Measurements from ENCODE around the gene APCDD1L.

The APCDD1L gene

DNA sequence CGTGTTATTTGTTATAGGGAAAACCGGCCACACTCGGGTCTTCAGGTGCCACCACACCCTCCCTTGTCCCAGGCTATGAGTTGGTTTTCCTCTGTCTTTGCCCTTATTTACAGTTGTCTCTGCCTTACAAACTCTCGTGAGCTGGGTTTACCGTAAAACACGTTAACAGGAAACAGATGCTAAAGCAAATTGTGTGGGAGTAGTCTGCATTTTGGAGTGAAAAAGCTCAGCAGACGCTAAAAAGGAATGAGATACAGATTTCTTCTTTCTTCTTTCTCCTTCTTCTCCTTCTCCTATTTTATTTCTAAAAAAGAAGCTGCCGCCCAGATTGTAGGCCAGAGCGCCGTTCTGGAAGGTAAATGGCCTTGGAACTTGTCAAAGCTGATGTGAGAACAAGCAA is 51.9 kb downstream of the APCDD1L start:
- no peak for DNase-seq

DNA sequence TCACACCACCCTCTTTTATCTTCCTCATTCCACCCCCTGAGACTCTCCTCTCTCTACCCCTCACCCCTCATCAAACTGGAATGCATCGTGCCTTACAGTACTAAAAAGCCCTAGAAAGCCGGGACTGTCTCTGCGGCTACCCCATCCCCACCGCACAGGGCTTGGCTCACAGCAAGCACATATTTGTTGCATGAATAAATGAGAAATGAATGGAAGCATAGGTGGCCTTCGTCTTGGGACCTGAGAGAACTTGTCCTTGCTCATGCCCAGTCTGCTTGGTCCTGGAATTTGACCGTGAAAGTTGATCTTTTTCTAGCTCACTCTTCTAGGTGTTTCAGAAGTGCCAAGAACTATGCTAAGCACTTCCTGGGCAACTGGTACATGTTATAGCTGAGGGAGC is 53.3 kb downstream of the APCDD1L start:
- no peak for DNase-seq

DNA sequence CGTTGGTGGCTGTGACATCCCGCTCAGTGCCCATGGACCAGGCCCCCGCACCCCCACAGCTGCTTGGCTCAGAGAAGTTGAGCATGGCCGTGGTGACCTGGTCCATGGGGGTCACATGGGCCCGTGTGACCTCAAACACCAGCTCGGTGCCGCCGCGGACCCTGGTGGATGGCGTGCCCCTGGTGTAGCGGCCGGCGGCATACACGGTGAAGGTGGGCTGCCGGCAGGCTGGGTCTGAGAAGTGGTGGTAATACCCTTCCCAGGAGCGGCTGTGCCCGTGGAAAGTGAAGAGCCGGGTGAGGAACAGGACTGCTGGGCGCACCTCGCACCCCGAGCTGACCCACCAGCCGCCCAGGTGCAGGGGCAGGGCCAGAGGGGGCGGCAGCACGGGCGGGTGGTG is 54.1 kb downstream of the APCDD1L start:
- no peak for DNase-seq

DNA sequence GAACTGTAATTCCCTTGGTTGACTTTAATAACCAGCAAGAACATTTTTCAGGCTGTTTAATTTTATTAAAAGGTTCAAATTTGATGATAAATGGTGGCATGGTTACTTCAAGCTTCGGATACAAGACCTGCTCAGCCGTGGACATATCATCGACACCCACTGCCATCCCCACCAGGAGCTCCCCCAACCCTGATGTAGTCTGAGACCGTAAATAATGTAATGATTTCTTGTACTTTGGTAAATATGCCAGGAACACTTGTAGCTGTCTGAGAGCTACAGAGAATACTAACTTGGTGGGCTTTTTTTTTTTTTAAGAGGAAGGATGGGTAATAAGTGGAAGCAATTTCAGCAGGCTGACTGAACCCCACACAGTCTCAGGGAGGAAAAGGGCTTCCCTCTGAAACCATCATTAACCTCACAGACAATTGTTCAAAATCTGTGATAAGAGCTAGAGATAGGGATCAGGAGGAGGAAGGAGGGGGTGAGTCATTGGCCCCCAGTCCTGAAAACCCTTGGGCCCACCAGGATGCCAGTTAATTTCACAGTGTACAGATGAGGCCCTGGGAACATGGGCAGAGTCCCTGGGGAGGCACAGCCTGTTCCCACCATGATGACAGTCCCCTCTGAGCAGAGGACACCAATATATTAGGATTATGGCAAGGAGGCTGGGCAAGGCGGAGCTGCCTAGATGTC is 56.0 kb downstream of the APCDD1L start:
- no peak for DNase-seq

DNA sequence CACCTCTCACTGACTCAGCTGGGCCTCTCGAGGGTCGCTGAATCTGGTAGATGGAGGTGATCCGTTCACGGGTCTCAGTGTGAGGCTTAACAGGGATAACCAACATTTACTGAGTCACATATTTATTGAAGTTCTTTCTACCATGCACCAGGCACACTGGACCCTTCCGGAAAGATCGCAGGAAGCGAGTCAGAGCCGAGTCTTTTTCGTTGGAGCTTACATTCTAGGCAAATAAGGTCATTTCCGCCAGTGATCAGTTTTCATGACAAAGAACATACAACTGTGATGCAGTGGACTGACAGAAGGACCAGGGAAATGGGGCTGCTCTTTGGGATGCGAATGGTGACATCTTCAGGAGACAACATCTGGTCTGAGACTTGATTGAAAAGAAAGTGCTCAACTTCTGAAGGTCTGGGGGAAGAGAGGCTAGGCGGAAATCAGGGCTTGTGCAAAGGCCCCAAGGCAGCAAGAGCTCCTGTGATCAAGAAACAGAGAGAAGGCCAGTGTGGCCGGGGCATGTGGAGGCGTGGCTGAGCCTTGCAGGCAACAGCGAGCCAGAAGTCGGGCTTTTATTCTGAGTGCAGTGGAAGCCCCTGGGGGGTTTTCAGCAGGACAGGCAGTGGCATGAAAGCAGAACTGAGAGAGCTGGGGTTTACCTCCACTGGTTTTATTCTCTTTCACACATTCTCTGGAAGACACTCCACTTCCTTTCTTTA is 56.7 kb downstream of the APCDD1L start:
- DNase-seq, result no peak

DNA sequence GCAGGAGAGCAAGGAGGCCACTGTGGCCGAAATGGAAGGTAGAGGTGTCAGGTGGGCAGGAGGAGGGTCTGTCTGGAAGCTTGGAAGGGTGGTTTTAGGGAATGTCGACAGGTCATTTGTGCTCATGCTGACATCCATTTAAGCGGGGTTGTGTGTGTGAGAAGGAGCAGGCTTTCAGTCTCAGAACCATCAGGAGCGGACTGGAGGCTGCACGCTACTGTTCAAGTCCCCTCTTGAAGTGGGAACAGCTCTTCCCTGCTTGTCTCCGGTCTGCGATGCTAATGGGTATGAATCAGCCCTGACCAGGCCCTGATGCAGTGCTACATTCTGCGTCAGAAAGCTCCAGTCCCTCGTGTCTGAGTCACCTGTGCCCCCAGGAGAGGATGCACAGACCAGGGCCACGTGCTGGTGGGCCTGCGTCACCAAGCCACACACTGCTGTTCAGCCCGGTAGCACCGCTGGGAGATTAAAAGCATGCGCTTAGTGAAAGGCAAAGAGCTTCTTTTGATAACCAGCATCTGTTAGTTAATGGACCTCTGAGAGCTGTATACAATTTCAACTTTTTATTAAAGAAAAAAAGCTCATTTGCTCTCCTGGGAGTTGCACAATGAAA is 58.0 kb downstream of the APCDD1L start:
- no peak for DNase-seq

DNA sequence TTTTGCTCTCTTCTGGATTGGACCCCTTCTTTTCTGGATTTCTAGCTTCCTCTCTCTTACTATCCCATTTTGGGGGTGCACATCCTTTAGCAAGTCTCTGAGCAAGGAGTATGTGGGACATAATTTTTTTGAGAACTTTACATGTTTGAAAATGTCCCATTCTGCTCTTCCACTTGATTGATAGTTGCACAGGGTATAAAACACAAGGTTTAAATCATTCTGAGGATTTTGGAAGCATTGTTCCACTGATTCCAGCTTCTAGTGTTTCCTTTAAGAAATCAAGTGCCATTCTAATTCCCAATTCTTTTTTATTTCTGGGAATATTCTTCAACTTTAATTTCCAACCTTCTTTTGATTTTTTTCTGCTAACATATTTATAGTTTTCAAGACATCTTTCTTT is 60.7 kb downstream of the APCDD1L start:
- DNase-seq, result no peak

DNA sequence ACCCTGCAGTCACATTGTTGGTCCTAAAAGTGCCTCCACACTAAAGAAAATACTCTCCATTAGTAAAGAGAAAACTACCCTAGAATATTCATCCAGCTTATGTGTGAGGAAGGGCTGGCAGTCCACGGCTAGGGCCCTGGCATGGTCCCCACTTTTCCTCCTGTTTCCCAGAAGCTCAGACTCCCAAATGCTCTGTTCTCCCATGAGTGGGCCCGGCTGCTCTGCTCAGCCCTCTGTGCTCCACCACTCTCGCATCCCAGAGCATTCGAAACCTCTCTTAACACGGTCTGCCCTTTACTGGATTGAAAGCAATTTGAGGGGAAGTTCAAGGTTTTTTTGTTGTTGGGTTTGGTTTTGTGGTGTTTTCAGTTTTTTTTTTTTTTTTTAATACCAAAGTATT is 61.8 kb downstream of the APCDD1L start:
- DNase-seq, result no peak

DNA sequence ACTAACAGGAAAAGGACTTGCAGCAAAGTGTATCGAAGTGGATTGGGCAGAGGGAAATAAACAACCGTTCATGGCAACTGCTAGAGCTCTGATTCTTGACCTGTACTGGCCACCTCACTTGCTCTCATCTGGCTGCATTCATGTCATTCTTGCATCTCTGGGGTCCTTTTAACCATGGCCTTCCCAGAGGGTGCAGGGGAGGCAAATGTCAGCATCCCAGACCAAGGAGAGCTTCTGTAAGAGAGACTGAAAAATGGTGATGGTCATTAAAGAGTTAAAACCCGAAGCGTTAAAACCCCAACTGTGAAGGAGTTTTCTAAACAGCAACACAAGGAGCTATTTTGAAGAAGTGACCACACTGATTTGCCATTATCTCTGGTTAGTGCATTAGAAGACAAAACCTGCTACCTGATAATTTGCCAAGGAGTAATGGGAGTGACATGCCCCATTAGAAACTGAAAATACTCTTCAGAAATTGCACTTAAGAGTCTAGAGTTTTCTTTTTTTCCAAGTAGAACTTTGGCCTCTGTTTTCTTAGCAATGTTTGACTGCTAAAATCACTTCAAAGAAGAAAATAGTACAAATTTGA is 62.4 kb downstream of the APCDD1L start:
- DNase-seq, result no peak

DNA sequence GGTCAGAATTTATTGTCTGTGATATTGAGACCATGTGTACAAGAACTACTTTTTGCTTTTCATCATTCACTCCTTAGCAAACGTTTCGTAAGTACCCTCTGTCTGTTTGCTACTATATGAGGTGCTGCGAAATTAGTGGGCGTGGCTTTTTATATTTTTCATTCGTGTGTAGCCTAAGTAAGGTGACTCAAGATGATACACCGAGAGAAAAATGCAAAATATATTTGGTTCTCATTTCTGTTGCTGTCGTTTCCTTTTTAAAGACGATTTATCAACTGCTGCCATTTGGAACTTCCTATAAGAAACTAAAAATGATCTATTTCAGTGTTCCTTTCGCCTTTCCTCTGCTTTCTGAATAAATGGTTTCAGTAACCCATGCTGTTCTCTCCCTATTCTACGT is 64.9 kb downstream of the APCDD1L start:
- no peak for DNase-seq

DNA sequence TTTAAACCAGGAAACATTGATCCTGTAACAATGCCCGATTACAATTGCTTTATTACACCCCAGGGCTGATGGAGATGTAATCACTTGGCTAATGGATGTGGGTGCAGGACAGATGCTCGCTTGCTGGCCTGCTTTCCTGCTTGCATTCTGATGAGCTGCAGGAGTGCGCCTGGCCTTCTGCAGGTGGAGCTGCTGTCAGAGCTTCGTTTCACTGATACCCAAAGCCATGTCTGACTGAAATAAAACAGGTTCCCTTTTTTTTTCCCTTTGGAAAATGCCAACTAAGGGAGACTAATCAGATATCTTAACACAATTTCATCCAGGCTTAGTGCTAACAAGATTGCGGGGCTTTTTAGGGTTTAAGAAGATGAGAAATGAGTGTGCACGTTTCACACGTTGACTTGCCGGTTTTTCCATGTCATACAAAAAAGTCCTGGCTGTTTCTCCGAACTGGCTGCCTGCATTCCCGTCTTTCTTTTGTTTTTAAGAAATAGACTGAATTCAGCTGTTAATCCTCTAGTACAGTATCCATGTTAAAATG is 65.4 kb downstream of the APCDD1L start:
- DNase-seq, result no peak

DNA sequence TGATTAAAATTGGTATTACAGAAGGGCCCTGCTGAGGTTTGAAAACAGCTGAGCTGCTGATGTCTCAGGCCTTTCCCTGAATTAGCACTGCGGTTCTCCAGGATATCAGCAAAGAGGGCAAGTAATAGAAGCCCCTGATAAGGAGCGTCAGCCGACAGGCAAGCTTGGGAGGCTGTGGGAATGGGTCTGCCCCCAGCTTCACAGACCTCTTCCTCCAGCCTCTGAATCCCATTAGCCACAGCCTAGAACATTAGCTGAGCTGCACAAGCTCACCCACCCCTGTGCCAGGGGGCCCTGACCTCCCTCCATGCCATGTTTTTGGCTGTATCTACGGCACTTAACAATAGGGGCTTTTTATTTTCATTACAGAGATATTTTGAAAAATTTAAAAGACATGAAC is 66.2 kb downstream of the APCDD1L start:
- no peak for DNase-seq

DNA sequence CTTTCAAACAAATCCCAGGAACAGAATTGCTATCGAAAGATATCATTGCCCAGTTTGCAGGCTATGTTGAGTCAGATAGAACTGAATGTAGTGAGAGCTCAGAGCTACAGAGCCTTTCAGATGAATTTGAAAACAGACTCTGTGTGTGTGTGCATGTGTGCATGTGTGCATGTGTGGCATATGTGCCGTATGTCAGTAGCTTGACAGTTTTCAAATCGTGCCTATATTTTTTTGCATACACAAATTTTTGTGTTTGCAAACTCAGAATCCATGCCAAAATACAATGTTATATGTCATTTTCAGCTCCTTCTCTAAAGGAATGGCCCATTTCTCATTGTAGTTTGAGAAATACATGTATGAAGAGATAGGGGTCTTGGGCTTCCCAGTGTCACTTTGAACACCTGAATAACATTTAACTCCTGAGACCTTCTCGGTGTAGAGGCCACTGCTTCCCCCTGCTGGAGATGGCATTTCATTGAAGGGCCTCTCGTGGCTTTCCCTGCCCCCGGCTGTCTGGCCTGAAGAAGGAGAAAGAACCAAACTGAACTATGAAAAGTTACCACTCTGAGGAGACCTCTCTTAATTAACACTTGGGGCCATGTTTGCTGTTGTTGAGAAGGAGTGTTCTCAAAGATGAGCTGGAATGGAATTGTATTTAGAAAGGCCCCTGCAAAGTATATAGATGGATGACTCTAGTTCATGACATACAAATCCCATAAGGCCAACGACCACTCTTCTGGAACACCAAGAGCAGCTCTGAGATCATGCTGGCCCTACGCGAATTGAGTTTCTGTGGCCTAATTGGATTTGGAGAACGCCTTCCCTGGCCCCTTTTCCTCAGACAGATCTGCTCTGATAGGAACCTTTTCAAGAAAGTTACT is 67.4 kb downstream of the APCDD1L start:
- DNase-seq, result peak; percentile 23

DNA sequence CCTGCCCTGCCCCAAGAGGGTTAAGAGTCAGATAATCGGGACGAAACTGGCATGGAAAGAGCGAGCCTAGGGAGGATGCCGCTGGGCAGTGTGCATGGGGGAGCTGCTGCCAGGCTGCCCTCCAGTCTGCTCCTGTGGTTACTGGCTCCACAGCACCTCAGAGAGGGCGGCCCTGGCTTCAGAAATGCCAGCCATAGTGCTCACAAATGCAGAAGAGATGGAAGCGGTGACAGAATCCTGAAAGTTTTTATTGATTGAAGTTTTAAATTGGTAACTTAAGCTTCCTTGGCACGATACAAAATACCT is 68.3 kb downstream of the APCDD1L start:
- DNase-seq, result no peak

DNA sequence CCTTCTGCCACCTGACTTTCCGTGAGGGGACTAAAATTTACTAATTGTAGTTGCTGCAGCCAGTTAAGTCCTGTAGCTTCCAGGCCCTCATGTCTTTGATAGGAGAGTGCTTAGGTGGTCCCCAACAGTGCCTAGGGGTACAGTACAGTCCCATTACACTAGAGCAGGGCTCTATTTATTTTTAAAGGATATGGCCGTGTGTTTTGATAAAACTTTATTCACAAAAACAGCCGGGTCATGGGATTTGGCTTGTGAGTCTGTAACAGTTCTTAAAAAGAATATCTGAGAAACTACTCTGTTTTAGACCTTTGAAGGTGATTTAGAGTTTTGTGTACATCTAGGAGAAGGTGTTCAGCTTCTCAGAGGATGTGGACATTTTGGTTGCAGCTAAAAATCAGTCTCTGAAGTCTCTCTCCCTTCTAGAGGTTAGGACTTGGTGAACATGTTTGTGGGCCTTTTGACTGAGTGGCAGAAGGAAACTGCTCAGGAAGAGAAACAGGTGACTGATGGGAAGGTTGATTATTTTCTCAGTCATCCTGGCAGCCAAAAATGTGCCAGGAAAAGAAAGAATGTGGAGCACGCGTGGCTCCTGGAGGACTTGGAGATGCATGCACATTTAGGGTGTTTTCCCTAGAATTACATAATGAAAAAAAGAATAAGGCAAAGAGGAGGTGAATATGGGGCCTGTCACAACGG is 68.8 kb downstream of the APCDD1L start:
- DNase-seq, result no peak

DNA sequence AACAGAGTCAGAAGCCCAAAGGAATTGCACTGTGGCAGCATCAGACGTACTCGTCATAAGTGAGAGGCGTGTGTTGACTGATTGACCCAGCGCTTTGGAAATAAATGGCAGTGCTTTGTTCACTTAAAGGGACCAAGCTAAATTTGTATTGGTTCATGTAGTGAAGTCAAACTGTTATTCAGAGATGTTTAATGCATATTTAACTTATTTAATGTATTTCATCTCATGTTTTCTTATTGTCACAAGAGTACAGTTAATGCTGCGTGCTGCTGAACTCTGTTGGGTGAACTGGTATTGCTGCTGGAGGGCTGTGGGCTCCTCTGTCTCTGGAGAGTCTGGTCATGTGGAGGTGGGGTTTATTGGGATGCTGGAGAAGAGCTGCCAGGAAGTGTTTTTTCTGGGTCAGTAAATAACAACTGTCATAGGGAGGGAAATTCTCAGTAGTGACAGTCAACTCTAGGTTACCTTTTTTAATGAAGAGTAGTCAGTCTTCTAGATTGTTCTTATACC is 70.4 kb downstream of the APCDD1L start:
- DNase-seq, result no peak

DNA sequence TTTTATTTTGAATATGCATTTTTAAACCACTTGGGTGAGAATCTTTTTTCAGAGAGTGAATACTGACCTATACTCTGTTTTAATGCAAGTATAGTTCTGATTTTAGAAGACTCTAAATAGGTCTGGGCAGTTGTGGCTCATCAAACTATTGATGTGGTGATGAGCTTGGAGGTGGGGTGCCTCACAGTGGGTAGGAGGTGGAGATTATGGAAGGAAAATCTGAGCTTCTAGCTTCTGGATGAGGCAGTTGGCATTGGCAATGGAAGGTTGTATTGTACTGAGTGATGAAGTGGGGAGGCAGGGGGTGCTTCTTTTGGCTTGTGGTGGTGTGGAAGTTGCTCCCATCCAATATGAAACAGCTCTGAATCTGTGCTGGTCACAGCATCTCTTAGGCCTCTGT is 73.5 kb downstream of the APCDD1L start:
- no peak for DNase-seq

DNA sequence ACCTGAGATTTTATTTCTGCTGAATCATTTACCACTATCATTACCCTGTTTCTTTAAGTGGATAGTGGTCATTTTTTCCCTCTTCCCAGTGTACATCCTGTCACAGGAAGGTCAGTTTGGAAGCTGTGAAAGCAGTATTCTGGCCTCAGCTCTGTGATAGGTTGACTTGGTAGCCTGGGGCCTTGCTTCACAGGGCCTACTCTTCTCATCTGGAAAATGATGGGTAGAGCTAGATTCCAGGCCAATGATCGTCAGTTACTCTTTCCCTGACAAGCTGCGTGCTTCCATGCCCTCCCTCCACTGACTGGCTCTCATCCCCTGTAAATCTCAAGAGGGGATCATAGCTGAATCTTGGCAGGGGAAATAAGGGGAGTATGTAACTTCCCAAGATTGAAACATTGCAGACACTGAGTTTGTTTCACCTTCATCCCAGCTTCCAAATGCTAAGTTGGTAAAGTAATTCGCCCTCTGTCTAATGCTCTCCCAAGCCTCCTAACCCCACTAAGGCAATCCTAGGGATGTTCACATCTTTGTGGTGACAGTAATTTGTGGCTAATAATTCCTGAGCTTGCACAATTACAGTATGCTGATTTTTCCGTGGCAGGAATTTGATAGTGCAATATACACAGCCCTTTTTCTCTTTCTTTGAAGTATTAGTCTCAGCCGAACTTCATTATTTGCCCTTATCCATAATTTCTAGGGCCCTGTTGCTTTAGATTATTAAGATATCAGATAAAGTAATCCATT is 75.0 kb downstream of the APCDD1L start:
- no peak for DNase-seq

DNA sequence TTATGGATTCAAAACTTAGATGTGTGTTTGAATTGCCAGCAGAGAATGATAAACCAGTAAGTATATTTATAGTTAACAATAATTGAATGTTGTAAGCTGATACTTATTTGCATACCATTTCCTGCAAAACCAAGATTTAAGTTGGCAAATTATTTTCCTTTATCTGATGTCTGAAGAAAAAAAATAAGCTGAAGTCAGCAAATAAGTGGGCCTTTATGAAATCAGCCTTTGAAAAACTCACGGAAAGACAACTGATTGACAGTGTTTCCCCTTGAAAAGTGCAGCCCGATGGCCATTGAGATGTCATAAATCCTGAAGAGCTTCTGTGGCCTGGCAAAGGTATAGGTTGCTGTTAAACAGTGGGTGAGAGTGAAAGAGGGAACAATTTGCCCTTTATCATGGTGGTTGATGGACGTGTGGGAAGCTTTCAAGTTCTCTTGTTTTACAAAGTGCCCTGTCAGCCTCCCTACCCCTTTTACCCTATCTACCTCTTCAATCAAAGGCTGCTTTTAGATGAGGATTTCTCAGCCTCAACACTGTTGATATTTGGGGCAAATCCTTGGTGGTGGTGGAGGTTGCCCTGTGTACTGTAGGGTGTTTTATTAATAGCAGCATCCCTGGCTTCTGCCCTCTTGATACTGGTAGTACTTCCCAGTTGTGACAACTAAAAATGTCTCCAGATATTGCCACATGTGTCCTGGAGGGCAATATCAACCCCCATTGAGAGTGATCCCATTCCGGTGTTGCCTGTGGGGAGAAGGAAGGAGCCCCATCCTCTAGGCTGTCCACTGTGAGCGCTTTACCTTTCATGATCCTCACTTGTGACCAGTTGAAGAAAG is 76.0 kb downstream of the APCDD1L start:
- DNase-seq, result no peak
